HepG2 (cell line): ENCODE results near the gene RBBP8NL. TPM values are rescaled to one million over a fixed set of nuclear protein-coding genes. Genes with fewer than 3 reads are reported as not detected.

ENCODE experiments used
- ERF ChIP-seq: IDR thresholded peaks from 2 replicates; pipeline ENCODE4 v1.6.1; 2018; ENCODE audit warnings: missing biosample characterization, missing genetic modification reagents
- FOXC1 ChIP-seq: sonication (generic); formaldehyde crosslinking; IDR thresholded peaks from 2 replicates; pipeline ENCODE4 v1.8.0; 2022; ENCODE audit warnings: mild to moderate bottlenecking, missing genetic modification reagents, borderline replicate concordance
- GZF1 ChIP-seq: sonication (generic); formaldehyde crosslinking; IDR thresholded peaks from 2 replicates; pipeline ENCODE4 v1.5.1; 2020; ENCODE audit warnings: mild to moderate bottlenecking, missing genetic modification reagents
- KLF16 ChIP-seq, 2 experiments: sonication (generic) in 1 of 2; formaldehyde crosslinking in 1 of 2; IDR thresholded peaks; 2 replicates each; pipeline versions ENCODE4 v1.6.1 to v1.8.0; 2016 to 2023; ENCODE audit warnings: missing genetic modification reagents in 2 of 2, missing compliant biosample characterization in 1 of 2
- MTF1 ChIP-seq: sonication (generic); formaldehyde crosslinking; IDR thresholded peaks from 2 replicates; pipeline ENCODE4 v1.5.0; 2020; ENCODE audit warnings: missing genetic modification reagents
- SIN3B ChIP-seq: fragments of 150-350 bp; IDR thresholded peaks from 2 replicates; pipeline ENCODE4 v1.6.1; 2014; ENCODE audit warnings: low read length
- ZMYM4 ChIP-seq: sonication (generic); formaldehyde crosslinking; IDR thresholded peaks from 2 replicates; pipeline ENCODE4 v1.8.1; 2023; ENCODE audit warnings: mild to moderate bottlenecking, missing genetic modification reagents
- ZNF468 ChIP-seq: sonication (generic); formaldehyde crosslinking; IDR thresholded peaks from 2 replicates; pipeline ENCODE4 v1.8.0; 2022; ENCODE audit warnings: mild to moderate bottlenecking, moderate library complexity, missing genetic modification reagents
- polyA plus RNA-seq, 8 experiments: library from polyadenylated mRNA; depleted of rRNA in 3 of 8; stranded (reverse) in 7 of 8; unstranded in 1 of 8; fragments of >200 nt; fragmentation: Illumina TruSeq in 4 of 8; extraction: Trizol in 4 of 8; gene quantifications; 2 replicates each; pipeline versions ENCODE4 v1.2.1 to v1.2.3, GENCODE V29; 2011 to 2016; ENCODE audit warnings: low read depth in 4 of 8, missing spikeins in 1 of 8, mixed read lengths in 1 of 8; ENCODE audit not compliant: insufficient read depth in 1 of 8
- total RNA-seq, 5 experiments: library from RNA; depleted of rRNA; stranded (reverse); fragments of >200 nt; fragmentation: Illumina TruSeq; extraction: Trizol; gene quantifications; 2 replicates each; pipeline ENCODE4 v1.2.3, GENCODE V29; 2016; ENCODE audit warnings: low read depth in 1 of 5
- TF ChIP-seq, protein P1 (sequence below): sonication (generic); formaldehyde crosslinking; IDR thresholded peaks from one replicate; pipeline ENCODE4 v1.5.1; 2020; ENCODE audit warnings: mild to moderate bottlenecking, missing genetic modification reagents; ENCODE audit errors: not compliant biosample characterization
- TF ChIP-seq, protein P2 (sequence below): sonication (generic); formaldehyde crosslinking; IDR thresholded peaks from 2 replicates; pipeline ENCODE4 v1.4.0; 2020; ENCODE audit warnings: missing genetic modification reagents, borderline replicate concordance
- TF ChIP-seq, protein P3 (sequence below): IDR thresholded peaks from 2 replicates; pipeline ENCODE4 v1.6.1; 2016; ENCODE audit warnings: missing genetic modification reagents, missing compliant biosample characterization
- TF ChIP-seq, protein P4 (sequence below): sonication (generic); formaldehyde crosslinking; IDR thresholded peaks from 2 replicates; pipeline ENCODE4 v1.4.0; 2020; ENCODE audit warnings: missing genetic modification reagents

Gene RBBP8NL
- total and polyA plus RNA-seq, 2 of the 13 experiments (the other 11 are each of a cell fraction or from before 2014, with no cell fraction given) = 0.69 to 0.86 TPM

DNA sequence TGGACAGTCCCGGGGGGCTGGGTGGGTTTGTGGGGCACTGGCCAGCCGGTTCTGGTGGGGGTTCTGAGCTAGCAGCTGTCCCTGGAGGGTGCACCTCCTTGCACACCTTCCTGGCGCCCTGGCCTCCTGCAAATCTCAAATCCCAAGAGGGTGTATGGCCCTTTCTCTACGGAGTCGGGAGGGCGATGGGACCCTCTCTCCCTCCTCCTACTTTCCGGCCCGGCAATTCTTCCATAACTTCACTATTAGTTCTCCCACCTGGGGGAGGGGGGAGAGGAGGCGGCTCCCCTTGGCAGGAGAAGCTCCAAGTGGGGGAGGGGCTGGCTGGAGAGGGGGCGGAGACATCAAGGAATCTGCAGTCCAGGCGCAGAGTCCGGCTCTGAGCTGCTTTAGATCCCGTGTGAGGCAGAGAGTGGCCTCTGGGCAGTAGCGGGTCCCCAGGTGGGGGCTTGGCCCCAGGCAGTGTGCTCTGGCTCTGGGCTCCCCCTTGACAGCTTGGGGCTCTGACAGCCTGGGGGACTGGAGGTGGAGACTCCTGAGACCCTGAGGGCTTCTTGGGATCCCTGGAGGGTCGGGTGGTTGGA, 58.9 kb downstream of the RBBP8NL start (continued):
- TF ChIP-seq, protein P1, sequence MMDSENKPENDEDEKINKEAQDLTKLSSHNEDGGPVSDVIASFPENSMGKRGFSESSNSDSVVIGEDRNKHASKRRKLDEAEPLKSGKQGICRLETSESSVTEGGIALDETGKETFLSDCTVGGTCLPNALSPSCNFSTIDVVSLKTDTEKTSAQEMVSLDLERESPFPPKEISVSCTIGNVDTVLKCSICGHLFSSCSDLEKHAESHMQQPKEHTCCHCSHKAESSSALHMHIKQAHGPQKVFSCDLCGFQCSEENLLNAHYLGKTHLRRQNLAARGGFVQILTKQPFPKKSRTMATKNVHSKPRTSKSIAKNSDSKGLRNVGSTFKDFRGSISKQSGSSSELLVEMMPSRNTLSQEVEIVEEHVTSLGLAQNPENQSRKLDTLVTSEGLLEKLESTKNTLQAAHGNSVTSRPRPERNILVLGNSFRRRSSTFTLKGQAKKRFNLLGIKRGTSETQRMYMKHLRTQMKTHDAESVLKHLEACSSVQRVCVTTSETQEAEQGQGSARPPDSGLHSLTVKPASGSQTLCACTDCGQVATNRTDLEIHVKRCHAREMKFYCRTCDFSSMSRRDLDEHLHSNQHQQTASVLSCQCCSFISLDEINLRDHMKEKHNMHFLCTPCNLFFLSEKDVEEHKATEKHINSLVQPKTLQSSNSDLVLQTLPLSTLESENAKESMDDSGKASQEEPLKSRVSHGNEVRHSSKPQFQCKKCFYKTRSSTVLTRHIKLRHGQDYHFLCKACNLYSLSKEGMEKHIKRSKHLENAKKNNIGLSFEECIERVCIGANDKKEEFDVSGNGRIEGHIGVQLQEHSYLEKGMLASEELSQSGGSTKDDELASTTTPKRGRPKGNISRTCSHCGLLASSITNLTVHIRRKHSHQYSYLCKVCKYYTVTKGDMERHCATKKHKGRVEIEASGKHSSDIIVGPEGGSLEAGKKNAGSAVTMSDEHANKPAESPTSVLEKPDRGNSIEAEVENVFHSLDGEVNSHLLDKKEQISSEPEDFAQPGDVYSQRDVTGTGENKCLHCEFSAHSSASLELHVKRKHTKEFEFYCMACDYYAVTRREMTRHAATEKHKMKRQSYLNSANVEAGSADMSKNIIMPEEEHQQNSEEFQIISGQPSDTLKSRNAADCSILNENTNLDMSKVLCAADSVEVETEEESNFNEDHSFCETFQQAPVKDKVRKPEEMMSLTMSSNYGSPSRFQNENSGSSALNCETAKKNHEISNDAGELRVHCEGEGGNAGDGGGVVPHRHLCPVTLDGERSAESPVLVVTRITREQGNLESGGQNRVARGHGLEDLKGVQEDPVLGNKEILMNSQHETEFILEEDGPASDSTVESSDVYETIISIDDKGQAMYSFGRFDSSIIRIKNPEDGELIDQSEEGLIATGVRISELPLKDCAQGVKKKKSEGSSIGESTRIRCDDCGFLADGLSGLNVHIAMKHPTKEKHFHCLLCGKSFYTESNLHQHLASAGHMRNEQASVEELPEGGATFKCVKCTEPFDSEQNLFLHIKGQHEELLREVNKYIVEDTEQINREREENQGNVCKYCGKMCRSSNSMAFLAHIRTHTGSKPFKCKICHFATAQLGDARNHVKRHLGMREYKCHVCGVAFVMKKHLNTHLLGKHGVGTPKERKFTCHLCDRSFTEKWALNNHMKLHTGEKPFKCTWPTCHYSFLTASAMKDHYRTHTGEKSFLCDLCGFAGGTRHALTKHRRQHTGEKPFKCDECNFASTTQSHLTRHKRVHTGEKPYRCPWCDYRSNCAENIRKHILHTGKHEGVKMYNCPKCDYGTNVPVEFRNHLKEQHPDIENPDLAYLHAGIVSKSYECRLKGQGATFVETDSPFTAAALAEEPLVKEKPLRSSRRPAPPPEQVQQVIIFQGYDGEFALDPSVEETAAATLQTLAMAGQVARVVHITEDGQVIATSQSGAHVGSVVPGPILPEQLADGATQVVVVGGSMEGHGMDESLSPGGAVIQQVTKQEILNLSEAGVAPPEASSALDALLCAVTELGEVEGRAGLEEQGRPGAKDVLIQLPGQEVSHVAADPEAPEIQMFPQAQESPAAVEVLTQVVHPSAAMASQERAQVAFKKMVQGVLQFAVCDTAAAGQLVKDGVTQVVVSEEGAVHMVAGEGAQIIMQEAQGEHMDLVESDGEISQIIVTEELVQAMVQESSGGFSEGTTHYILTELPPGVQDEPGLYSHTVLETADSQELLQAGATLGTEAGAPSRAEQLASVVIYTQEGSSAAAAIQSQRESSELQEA (CRISPR knock-in tag) = no peak
- TF ChIP-seq GZF1 (CRISPR knock-in tag) = no peak
- no peak for TF ChIP-seq ZMYM4 (CRISPR knock-in tag)
- no peak for TF ChIP-seq MTF1
- TF ChIP-seq, protein P2, sequence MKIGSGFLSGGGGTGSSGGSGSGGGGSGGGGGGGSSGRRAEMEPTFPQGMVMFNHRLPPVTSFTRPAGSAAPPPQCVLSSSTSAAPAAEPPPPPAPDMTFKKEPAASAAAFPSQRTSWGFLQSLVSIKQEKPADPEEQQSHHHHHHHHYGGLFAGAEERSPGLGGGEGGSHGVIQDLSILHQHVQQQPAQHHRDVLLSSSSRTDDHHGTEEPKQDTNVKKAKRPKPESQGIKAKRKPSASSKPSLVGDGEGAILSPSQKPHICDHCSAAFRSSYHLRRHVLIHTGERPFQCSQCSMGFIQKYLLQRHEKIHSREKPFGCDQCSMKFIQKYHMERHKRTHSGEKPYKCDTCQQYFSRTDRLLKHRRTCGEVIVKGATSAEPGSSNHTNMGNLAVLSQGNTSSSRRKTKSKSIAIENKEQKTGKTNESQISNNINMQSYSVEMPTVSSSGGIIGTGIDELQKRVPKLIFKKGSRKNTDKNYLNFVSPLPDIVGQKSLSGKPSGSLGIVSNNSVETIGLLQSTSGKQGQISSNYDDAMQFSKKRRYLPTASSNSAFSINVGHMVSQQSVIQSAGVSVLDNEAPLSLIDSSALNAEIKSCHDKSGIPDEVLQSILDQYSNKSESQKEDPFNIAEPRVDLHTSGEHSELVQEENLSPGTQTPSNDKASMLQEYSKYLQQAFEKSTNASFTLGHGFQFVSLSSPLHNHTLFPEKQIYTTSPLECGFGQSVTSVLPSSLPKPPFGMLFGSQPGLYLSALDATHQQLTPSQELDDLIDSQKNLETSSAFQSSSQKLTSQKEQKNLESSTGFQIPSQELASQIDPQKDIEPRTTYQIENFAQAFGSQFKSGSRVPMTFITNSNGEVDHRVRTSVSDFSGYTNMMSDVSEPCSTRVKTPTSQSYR (CRISPR knock-in tag) = peak; percentile 99
- TF ChIP-seq KLF16 (CRISPR knock-in tag; IDR thresholded peaks at IDR 0.05) = peak in 1 of 2 experiments; percentile 65; a peak in 1 of 4 replicates
- TF ChIP-seq, protein P3, sequence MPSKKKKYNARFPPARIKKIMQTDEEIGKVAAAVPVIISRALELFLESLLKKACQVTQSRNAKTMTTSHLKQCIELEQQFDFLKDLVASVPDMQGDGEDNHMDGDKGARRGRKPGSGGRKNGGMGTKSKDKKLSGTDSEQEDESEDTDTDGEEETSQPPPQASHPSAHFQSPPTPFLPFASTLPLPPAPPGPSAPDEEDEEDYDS = peak; percentile 74; the same call in 1 of the 2 replicates
- TF ChIP-seq, protein P4, sequence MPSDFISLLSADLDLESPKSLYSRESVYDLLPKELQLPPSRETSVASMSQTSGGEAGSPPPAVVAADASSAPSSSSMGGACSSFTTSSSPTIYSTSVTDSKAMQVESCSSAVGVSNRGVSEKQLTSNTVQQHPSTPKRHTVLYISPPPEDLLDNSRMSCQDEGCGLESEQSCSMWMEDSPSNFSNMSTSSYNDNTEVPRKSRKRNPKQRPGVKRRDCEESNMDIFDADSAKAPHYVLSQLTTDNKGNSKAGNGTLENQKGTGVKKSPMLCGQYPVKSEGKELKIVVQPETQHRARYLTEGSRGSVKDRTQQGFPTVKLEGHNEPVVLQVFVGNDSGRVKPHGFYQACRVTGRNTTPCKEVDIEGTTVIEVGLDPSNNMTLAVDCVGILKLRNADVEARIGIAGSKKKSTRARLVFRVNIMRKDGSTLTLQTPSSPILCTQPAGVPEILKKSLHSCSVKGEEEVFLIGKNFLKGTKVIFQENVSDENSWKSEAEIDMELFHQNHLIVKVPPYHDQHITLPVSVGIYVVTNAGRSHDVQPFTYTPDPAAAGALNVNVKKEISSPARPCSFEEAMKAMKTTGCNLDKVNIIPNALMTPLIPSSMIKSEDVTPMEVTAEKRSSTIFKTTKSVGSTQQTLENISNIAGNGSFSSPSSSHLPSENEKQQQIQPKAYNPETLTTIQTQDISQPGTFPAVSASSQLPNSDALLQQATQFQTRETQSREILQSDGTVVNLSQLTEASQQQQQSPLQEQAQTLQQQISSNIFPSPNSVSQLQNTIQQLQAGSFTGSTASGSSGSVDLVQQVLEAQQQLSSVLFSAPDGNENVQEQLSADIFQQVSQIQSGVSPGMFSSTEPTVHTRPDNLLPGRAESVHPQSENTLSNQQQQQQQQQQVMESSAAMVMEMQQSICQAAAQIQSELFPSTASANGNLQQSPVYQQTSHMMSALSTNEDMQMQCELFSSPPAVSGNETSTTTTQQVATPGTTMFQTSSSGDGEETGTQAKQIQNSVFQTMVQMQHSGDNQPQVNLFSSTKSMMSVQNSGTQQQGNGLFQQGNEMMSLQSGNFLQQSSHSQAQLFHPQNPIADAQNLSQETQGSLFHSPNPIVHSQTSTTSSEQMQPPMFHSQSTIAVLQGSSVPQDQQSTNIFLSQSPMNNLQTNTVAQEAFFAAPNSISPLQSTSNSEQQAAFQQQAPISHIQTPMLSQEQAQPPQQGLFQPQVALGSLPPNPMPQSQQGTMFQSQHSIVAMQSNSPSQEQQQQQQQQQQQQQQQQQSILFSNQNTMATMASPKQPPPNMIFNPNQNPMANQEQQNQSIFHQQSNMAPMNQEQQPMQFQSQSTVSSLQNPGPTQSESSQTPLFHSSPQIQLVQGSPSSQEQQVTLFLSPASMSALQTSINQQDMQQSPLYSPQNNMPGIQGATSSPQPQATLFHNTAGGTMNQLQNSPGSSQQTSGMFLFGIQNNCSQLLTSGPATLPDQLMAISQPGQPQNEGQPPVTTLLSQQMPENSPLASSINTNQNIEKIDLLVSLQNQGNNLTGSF (CRISPR knock-in tag) = no peak
- no peak for TF ChIP-seq ZNF468 (CRISPR knock-in tag)
- TF ChIP-seq ERF = peak; percentile 9; the same call in 1 of the 2 replicates
- no peak for TF ChIP-seq SIN3B
- peak; percentile 25; the same call in 1 of the 2 replicates for TF ChIP-seq FOXC1 (CRISPR knock-in tag)
